GM18951 (cell line): ENCODE measurements around the gene UQCR11.

Source experiments
- POLR2A ChIP-seq: IDR thresholded peaks from 4 replicates; pipeline ENCODE4 v1.6.1; 2011; ENCODE audit warnings: mild to moderate bottlenecking; ENCODE audit not compliant: insufficient read length, insufficient read depth; ENCODE audit errors: extremely low read depth
- in situ Hi-C: fragments of 300-500 bp; cut with MboI; formaldehyde crosslinking; loops from one replicate; pipeline ENCODE4 v1.12.0; 2022; ENCODE audit warnings: low sequenced_read_pairs, mixed read lengths, inconsistent platforms; ENCODE audit not compliant: unreplicated experiment

The UQCR11 gene

DNA sequence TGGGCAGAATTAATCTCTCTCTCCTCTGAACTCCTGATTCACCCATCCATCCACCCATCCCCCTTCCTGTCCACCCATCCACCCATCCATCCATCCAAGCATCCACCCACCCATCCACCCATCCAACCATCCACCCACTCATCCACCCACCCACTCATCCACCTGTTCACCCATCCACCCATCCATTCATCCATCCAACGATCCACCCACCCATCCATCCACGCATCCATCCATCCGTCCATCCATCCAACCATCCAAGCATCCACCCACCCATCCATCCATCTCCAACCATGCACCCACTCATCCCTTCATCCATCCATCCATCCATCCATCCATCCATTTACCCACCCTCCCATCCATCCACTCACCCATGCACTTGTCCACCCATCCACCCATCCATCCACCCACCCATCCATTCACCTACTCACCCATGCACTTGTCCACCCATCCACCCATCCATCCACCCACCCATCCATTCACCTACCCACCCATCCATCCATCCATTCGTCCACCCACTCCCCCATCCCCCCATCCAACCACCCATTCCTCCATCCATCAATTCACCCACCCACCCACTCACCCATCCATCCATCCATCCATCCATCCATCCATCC lies 55.8 kb downstream of the UQCR11 start:
- in situ Hi-C loops: loop anchor here (25.0 kb wide), 1 partner anchor 238 kb away; no protein-coding TSS in a partner anchor
- TF ChIP-seq POLR2A: no peak
